ENCODE measurements around the gene RPS6KA4. TPM values are rescaled to one million over a fixed set of nuclear protein-coding genes. Genes with fewer than 3 reads are reported as not detected.
A peak's percentile ranks its signal among the peaks of the same experiment; 100 is the strongest.

The RPS6KA4 gene
- total RNA-seq, 1 experiment from 2014 or later: 67.3 TPM

DNA sequence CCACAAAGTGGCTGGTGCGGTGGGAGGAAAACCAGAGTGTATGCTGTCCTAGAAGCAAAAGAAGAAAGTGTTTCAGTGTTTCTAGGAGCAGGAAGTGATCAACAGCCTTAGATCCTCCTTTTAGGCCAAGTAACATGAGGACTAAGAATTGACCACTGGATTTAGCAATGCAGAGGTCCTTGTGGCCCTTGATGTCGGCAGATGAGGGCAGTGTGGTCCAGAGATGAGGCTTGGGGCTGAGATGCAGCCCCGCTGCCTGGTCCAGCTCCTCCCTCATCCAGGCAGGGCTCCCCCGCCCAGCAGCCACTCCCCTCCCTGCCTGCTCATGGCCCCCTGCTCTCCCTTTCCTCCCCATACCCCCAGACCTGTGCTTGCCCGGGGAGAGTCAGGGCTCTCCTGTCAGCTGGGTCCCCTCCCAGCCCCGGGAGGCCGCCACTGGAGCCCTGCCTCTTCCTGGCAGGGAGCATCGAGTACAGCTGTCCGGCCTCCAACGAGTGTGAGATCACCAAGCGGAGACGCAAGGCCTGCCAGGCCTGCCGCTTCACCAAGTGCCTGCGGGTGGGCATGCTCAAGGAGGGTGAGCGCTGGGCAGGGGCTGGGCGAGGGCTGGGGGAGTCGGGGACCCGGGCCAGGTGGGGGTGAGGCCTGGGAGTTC is 45.3 kb upstream of the RPS6KA4 start:
- Histone ChIP-seq H3K4me2 (ENCODE audit: low read length) (no peak overlapping the region), H3K36me3 (ENCODE audit: control insufficient read depth in 1 of 2, insufficient read depth in 2 of 2, low read length in 2 of 2) (peaks cover 0 to 23% of the 10 kb centered on the region in 2 experiments; a peak in 2 of 4 replicates), H3K9ac (ENCODE audit: low read length) (peak overlapping the region; percentile 3; the same call in 1 of the 2 replicates), H2AFZ (ENCODE audit: low read depth, low read length, poor library complexity, severe bottlenecking) (no peak overlapping the region), H3K4me1 (ENCODE audit: control insufficient read depth in 1 of 2, insufficient read depth in 2 of 2, low read length in 2 of 2) (peaks cover 5 to 26% of the 10 kb centered on the region in 2 experiments; a peak in 2 of 4 replicates), H3K9me3 (ENCODE audit: control insufficient read depth in 1 of 2, insufficient read depth in 1 of 2, low read depth in 1 of 2, low read length in 2 of 2) (no peaks in the 10 kb centered on the region), H3K4me3 (replicated peaks in 1 of 2; ENCODE audit: low read depth in 1 of 2, low read length in 2 of 2) (no peak overlapping the region), H3K9me2 (ENCODE audit: insufficient read depth) (no peaks in the 10 kb centered on the region), H4K20me1 (ENCODE audit: insufficient read depth) (no peaks in the 10 kb centered on the region), H3K79me2 (ENCODE audit: insufficient read depth, low read length) (peaks cover 38% of the 10 kb centered on the region), H3K27me3 (ENCODE audit: insufficient read depth, low read length) (no peaks in the 10 kb centered on the region), H3K27ac (ENCODE audit: low read depth, low read length) (peak overlapping the region; percentile 18; the same call in 1 of the 2 replicates)
- TF ChIP-seq ZNF274 (IDR thresholded peaks at IDR 0.05; ENCODE audit: low read depth, low read length) (no peak), SP1 (IDR thresholded peaks at IDR 0.05; ENCODE audit: low read depth) (no peak), CBX3 (IDR thresholded peaks at IDR 0.05; ENCODE audit: low read depth) (no peak), POLR2A (IDR thresholded peaks at IDR 0.05; ENCODE audit: borderline replicate concordance, extremely low read depth, insufficient read depth, insufficient read length) (no peak), YY1 (IDR thresholded peaks at IDR 0.05; ENCODE audit: extremely low read depth, insufficient replicate concordance, low read depth, low read length) (no peak), EGR1 (IDR thresholded peaks at IDR 0.05; ENCODE audit: low read depth) (no peak), CEBPB (IDR thresholded peaks at IDR 0.05; ENCODE audit: low read depth) (no peak)
- TF ChIP-seq, protein P1, sequence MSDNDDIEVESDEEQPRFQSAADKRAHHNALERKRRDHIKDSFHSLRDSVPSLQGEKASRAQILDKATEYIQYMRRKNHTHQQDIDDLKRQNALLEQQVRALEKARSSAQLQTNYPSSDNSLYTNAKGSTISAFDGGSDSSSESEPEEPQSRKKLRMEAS (IDR thresholded peaks at IDR 0.05): no peak
- no peak for ATAC-seq
- ChIA-PET POLR2A (interaction anchor here (0.9 to 2.0 kb wide), 4 partner anchors 11 to 44 kb away, joined by 3 to 6 read pairs (median 4); no protein-coding TSS in a partner anchor), CTCF (interaction anchor here (1.3 to 2.4 kb wide), 3 partner anchors 10 to 43 kb away, joined by 4 to 8 read pairs (median 5); no protein-coding TSS in a partner anchor), RAD21 (ENCODE audit: low non-redundant PET in 1 of 2, low total read pairs in 2 of 2, uncharacterized antibody in 2 of 2, unreplicated experiment in 2 of 2) (no interaction called here)
- no TSS peak for BruUV-seq (replicated peaks)
- intact Hi-C loops (cut with micrococcal nuclease): no loop called here
- DNase-seq (ENCODE audit: low read depth, low spot score): no peak

All from HCT116 (cell line).